Measurements from ENCODE around the gene RNF207. TPM values are rescaled to one million over a fixed set of nuclear protein-coding genes. Genes with fewer than 3 reads are reported as not detected.
A peak's percentile ranks its signal among the peaks of the same experiment; 100 is the strongest.

RNF207 gene
- total and polyA plus RNA-seq, 10 of the 15 experiments (the other 5 are each of a cell fraction or from before 2014, with no cell fraction given): 1.7 to 36.4 (median 13.1) TPM

DNA sequence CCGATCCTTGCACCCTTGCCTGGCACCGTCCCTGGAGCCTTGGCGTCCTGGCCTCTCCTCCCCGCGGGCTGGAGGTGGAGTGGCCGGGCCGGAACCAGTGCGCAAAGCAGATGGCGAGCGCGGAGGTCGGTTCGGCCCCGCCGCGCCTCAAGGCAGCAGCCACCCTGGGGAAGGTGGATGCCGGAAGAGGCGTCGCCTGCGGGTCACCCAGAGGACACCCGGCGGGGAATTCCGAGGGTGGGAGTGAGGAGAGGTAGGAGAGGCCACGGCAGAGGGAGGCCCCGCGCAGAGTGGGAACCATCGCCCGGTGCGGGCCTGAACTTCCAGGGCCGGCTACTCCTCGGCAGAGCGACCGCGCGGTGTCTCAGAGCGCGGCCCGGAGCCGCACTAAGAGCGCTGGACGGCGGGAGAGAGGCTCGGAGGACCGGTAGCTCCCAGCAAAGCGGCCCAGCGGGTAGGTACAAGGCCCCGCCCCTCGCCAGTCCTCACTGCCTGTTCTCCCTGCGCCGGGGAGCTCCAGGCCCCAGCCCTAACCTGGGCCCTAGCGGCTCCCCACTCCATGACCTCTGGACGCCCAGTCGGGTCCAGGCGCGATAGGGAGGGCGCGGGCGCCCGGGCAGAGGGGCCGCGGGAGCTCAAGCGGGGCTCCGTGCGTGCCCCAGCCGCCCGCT, at the start of gene RNF207 (continued):
- 0 out of 2 replicates have a peak, but pooled peaks have one; percentile 31 for TF ChIP-seq NR2C1 (IDR thresholded peaks at IDR 0.05)
- TF ChIP-seq RCOR1 (conservative IDR thresholded peaks at IDR 0.05; ENCODE audit: low read depth, low read length): no peak
- TF ChIP-seq IKZF2 (IDR thresholded peaks at IDR 0.05): peak; percentile 51 to 65; a peak in 3 of 4 replicates
- peak; percentile 78 for TF ChIP-seq TBL1XR1 (IDR thresholded peaks at IDR 0.05; ENCODE audit: low read depth, low read length)
- peak; percentile 14 for TF ChIP-seq MEF2B (IDR thresholded peaks at IDR 0.05; ENCODE audit: partially characterized antibody, poor library complexity, severe bottlenecking)
- TF ChIP-seq, protein P1, sequence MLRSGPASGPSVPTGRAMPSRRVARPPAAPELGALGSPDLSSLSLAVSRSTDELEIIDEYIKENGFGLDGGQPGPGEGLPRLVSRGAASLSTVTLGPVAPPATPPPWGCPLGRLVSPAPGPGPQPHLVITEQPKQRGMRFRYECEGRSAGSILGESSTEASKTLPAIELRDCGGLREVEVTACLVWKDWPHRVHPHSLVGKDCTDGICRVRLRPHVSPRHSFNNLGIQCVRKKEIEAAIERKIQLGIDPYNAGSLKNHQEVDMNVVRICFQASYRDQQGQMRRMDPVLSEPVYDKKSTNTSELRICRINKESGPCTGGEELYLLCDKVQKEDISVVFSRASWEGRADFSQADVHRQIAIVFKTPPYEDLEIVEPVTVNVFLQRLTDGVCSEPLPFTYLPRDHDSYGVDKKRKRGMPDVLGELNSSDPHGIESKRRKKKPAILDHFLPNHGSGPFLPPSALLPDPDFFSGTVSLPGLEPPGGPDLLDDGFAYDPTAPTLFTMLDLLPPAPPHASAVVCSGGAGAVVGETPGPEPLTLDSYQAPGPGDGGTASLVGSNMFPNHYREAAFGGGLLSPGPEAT (IDR thresholded peaks at IDR 0.05; ENCODE audit: low read depth): peak; percentile 89
- no peak for TF ChIP-seq CTCF (IDR thresholded peaks at IDR 0.05 in 2 of 3, conservative IDR thresholded peaks at IDR 0.05 in 1 of 3; ENCODE audit: control insufficient read depth in 2 of 3, extremely low read depth in 1 of 3, insufficient read depth in 1 of 3, low read depth in 3 of 3, low read length in 3 of 3)
- TF ChIP-seq MTA2 (IDR thresholded peaks at IDR 0.05; ENCODE audit: low read depth): peak; percentile 23; the same call in 1 of the 2 replicates
- TF ChIP-seq ZNF207 (IDR thresholded peaks at IDR 0.05; ENCODE audit: borderline replicate concordance): 0 out of 2 replicates have a peak, but pooled peaks have one; percentile 7
- TF ChIP-seq DPF2 (IDR thresholded peaks at IDR 0.05): peak; percentile 79; the same call in 1 of the 2 replicates
- TF ChIP-seq BHLHE40 (IDR thresholded peaks at IDR 0.05; ENCODE audit: borderline replicate concordance in 1 of 2, low read depth in 2 of 2, low read length in 1 of 2): peak in 1 of 2 experiments; percentile 25; a peak in 1 of 4 replicates
- no peak for TF ChIP-seq ATF7 (IDR thresholded peaks at IDR 0.05; ENCODE audit: low read depth)
- no peak for TF ChIP-seq WRNIP1 (IDR thresholded peaks at IDR 0.05; ENCODE audit: borderline replicate concordance, low read depth, low read length)
- TF ChIP-seq ZNF24 (IDR thresholded peaks at IDR 0.05): no peak
- 0 out of 2 replicates have a peak, but pooled peaks have one; percentile 4 for TF ChIP-seq IRF3 (IDR thresholded peaks at IDR 0.05)
- TF ChIP-seq ESRRA (IDR thresholded peaks at IDR 0.05; ENCODE audit: low read length): 0 out of 2 replicates have a peak, but pooled peaks have one; percentile 76
- TF ChIP-seq, protein P2, sequence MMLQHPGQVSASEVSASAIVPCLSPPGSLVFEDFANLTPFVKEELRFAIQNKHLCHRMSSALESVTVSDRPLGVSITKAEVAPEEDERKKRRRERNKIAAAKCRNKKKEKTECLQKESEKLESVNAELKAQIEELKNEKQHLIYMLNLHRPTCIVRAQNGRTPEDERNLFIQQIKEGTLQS (IDR thresholded peaks at IDR 0.05; ENCODE audit: borderline replicate concordance, extremely low read depth, low read depth, low read length): no peak
- TF ChIP-seq MEF2A (IDR thresholded peaks at IDR 0.05; ENCODE audit: insufficient read depth, low read depth, low read length): no peak
- TF ChIP-seq ZBTB4 (CRISPR knock-in tag; IDR thresholded peaks at IDR 0.05): no peak
- TF ChIP-seq ASH2L (IDR thresholded peaks at IDR 0.05; ENCODE audit: borderline replicate concordance, low read depth): 0 out of 2 replicates have a peak, but pooled peaks have one; percentile 50

Data from GM12878 (cell line).